Neural cell (in vitro differentiated cells): ENCODE measurements around the gene SH3GL1. TPM values are rescaled to one million over a fixed set of nuclear protein-coding genes. Genes with fewer than 3 reads are reported as not detected.

ENCODE experiments used
- H2AFZ ChIP-seq: fragments of 200-600, 300-800 bp; sonication (generic), shearing (Covaris generic); 2 replicates; pipeline ENCODE4 v1.6.0; 2014; ENCODE audit warnings: low read depth, mild to moderate bottlenecking, antibody characterized with exemption, low read length, moderate library complexity
- H3F3A ChIP-seq: fragments of 200-600 bp; shearing (Covaris generic); 2 replicates; pipeline ENCODE4 v1.6.1; 2016; ENCODE audit warnings: mild to moderate bottlenecking, moderate library complexity, mixed read lengths, antibody characterized with exemption, low read length; ENCODE audit not compliant: insufficient read depth, poor library complexity, severe bottlenecking
- H3K27ac ChIP-seq: fragments of 200-600, 300-800 bp; sonication (generic), shearing (Covaris generic); 2 replicates; pipeline ENCODE4 v1.5.1; 2014; ENCODE audit warnings: mild to moderate bottlenecking, low read length, moderate library complexity
- H3K27me3 ChIP-seq: fragments of 300-800, 200-600 bp; sonication (generic), shearing (Covaris generic); 2 replicates; pipeline ENCODE4 v1.6.0; 2014; ENCODE audit warnings: mild to moderate bottlenecking, low read depth, low read length, moderate library complexity; ENCODE audit not compliant: insufficient read depth
- H3K36me3 ChIP-seq: fragments of 300-800, 200-600 bp; sonication (generic), shearing (Covaris generic); 2 replicates; pipeline ENCODE4 v1.5.1; 2014; ENCODE audit warnings: mild to moderate bottlenecking, antibody characterized with exemption, low read length, moderate library complexity; ENCODE audit not compliant: insufficient read depth
- H3K4me2 ChIP-seq: fragments of 300-800, 200-600 bp; sonication (generic), shearing (Covaris generic); 2 replicates; pipeline ENCODE4 v1.6.0; 2014; ENCODE audit warnings: mild to moderate bottlenecking, low read length
- H3K4me3 ChIP-seq: fragments of 300-800, 200-600 bp; sonication (generic), shearing (Covaris generic); 2 replicates; pipeline ENCODE4 v1.5.1; 2014; ENCODE audit warnings: mild to moderate bottlenecking, low read length, moderate library complexity
- H3K79me2 ChIP-seq: fragments of 200-600 bp; shearing (Covaris generic); replicated peaks from 2 replicates; pipeline ENCODE4 v1.6.0; 2014; ENCODE audit warnings: mild to moderate bottlenecking, low read length, moderate library complexity; ENCODE audit not compliant: insufficient read depth
- H3K9ac ChIP-seq: fragments of 300-800, 200-600 bp; sonication (generic), shearing (Covaris generic); 2 replicates; pipeline ENCODE4 v1.6.1; 2016; ENCODE audit warnings: mild to moderate bottlenecking, low read length, mixed read lengths
- H3K9me2 ChIP-seq: fragments of 200-600 bp; shearing (Covaris generic); 2 replicates; pipeline ENCODE4 v1.6.1; 2016; ENCODE audit warnings: mild to moderate bottlenecking, low read length, mixed read lengths; ENCODE audit not compliant: insufficient read depth
- H3K9me3 ChIP-seq: fragments of 200-600, 300-800 bp; sonication (generic), shearing (Covaris generic); 2 replicates; pipeline ENCODE4 v1.6.1; 2016; ENCODE audit warnings: mild to moderate bottlenecking, mixed run types, low read length, moderate library complexity, mixed read lengths
- H4K20me1 ChIP-seq: fragments of 200-600 bp; shearing (Covaris generic); 2 replicates; pipeline ENCODE4 v1.6.1; 2016; ENCODE audit warnings: mild to moderate bottlenecking, mixed run types; ENCODE audit not compliant: insufficient read depth
- CTCF ChIP-seq: fragments of 450-650 bp; IDR thresholded peaks from 2 replicates; pipeline ENCODE4 v1.5.1; 2014; ENCODE audit warnings: antibody characterized with exemption, mild to moderate bottlenecking, moderate library complexity; ENCODE audit not compliant: poor library complexity, severe bottlenecking
- EP300 ChIP-seq: fragments of 450-650 bp; conservative IDR thresholded peaks from 2 replicates; pipeline ENCODE4 v1.6.1; 2014; ENCODE audit warnings: antibody characterized with exemption, mild to moderate bottlenecking, moderate library complexity; ENCODE audit not compliant: poor library complexity, severe bottlenecking
- EZH2 ChIP-seq: fragments of 200-600, 300-800 bp; shearing (Covaris generic), sonication (generic); IDR thresholded peaks from 2 replicates; pipeline ENCODE4 v1.6.1; 2014; ENCODE audit warnings: antibody characterized with exemption, low read length, borderline replicate concordance, mild to moderate bottlenecking; ENCODE audit not compliant: insufficient read depth, poor library complexity, severe bottlenecking
- MXI1 ChIP-seq: fragments of 450-650 bp; conservative IDR thresholded peaks from 2 replicates; pipeline ENCODE4 v1.6.1; 2014; ENCODE audit warnings: antibody characterized with exemption, mild to moderate bottlenecking; ENCODE audit not compliant: poor library complexity, severe bottlenecking
- POLR2AphosphoS5 ChIP-seq: IDR thresholded peaks from 2 replicates; pipeline ENCODE4 v1.6.1; 2012
- RAD21 ChIP-seq: fragments of 450-650 bp; conservative IDR thresholded peaks from 2 replicates; pipeline ENCODE4 v1.6.1; 2014; ENCODE audit warnings: antibody characterized with exemption, mild to moderate bottlenecking, moderate library complexity
- REST ChIP-seq: IDR thresholded peaks from 2 replicates; pipeline ENCODE4 v1.6.1; 2012; ENCODE audit warnings: borderline replicate concordance
- SMC3 ChIP-seq: fragments of 450-650 bp; conservative IDR thresholded peaks from 2 replicates; pipeline ENCODE4 v1.6.1; 2014; ENCODE audit warnings: antibody characterized with exemption, mild to moderate bottlenecking, moderate library complexity; ENCODE audit not compliant: poor library complexity
- TAF1 ChIP-seq: IDR thresholded peaks from 2 replicates; pipeline ENCODE4 v1.6.1; 2012; ENCODE audit warnings: low read depth
- polyA plus RNA-seq: library from polyadenylated mRNA; depleted of rRNA; stranded (reverse); fragments of >200 nt; gene quantifications from 2 replicates; pipeline ENCODE4 v1.2.3, GENCODE V29; 2014

SH3GL1 gene
- polyA plus RNA-seq, 1 donor from 2014 or later = 25.2 TPM

GRCh38 chr19:4373013-4373367 lies 27.4 kb downstream of the SH3GL1 start:
- Histone ChIP-seq H3K27ac (no peak overlapping the region), H3K4me3 (no peak overlapping the region), H3K9me2 (no peaks in the 10 kb centered on the region), H3F3A (no peaks in the 10 kb centered on the region), H4K20me1 (no peaks in the 10 kb centered on the region), H3K79me2 (no peaks in the 10 kb centered on the region), H3K9me3 (no peaks in the 10 kb centered on the region), H3K27me3 (no peaks in the 10 kb centered on the region), H3K36me3 (no peaks in the 10 kb centered on the region), H3K9ac (no peak overlapping the region), H3K4me2 (no peak overlapping the region), H2AFZ (no peak overlapping the region)
- TF ChIP-seq SMC3 (no peak), MXI1 (no peak), POLR2AphosphoS5 (no peak), TAF1 (no peak), RAD21 (no peak), REST (no peak), EZH2 (no peak), CTCF (no peak), EP300 (no peak)

DNA sequence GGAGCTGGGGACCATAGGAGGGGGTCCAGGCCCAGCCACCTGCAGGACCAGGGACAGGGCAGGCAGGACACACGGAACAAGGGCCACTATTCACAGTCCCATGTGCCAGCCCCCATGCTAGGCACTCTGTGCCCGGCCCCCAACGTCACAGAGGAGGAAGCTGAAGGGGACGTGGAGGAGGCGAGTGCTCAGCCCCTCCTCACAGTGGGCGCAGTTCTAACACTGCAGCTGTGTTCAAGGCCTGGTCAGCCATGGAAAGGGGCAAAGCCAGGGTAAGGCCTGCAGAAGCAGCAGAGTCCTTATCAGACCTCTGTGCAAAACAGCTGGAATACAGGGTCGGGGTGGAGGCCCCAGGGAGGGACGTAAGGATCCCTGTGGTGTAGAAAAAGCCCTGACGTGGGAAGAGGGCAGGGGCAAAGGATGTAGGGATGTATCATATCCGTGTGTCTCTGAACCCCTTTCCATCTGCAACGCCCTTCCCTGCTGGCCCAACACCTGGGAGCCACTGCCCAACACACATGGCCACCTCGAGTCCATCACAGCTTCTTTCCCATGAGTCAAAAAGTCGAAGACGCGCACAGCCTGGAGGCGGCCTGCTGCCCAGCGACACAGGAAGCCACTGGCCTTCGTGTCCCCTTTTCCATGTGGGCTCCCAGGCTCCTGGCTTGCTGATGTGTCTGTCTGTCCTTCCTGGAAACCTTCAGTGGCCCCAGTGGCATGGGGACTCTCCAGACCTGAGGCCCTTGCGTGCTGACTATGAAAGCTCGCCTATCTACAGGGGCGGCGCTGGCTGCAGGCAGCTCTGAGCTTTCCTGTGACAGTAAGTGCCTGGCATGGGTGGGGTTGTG lies 28.0 kb downstream of the SH3GL1 start:
- Histone ChIP-seq H3K27ac (no peak overlapping the region), H3K27me3 (no peaks in the 10 kb centered on the region), H3F3A (no peaks in the 10 kb centered on the region), H3K9ac (no peak overlapping the region), H4K20me1 (no peaks in the 10 kb centered on the region), H3K9me2 (no peaks in the 10 kb centered on the region), H2AFZ (no peak overlapping the region), H3K4me3 (no peak overlapping the region), H3K79me2 (no peaks in the 10 kb centered on the region), H3K4me2 (no peak overlapping the region), H3K9me3 (no peaks in the 10 kb centered on the region), H3K36me3 (no peaks in the 10 kb centered on the region)
- no peak for TF ChIP-seq SMC3
